ENCODE results near the gene MEGF6. TPM values are rescaled to one million over a fixed set of nuclear protein-coding genes. Genes with fewer than 3 reads are reported as not detected.

Gene MEGF6
- total RNA-seq, 2 donors from 2014 or later, result 22.4 to 24.9 TPM

DNA sequence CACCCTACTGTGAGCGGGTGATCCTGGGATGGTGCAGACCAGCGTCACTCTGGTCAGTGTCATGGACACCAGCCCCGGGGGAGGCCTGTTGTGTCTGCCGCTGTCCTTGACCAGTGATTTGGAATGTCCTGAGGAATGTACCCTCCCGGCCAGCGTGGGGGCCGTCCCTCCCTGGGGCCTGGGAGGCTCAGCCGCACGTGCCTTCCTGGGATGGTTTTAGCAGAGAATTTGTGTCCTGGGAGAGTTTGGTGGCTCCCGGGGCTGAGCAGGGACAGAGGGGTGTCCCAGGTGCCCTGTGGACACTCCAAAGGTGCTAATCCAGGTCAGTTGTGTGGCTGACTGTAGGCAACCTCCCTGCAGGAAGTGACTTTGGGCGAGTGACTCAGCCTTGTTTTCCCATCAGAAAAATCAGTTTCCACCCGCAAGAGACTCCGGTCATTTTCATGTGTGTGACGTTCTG is 150.6 kb downstream of the MEGF6 start:
- intact Hi-C loops (cut with DNase I), result no loop called here
- DNase-seq (peak in 3 of 4 donors; percentile 32 to 44 (median 33)), ATAC-seq (peak; percentile 54)
- Histone ChIP-seq H3K27ac (peak overlapping the region; percentile 36 to 83 (median 72)), H3K36me3 (replicated peaks in 1 of 2; ENCODE audit: insufficient read depth in 1 of 2, low read depth in 2 of 2) (no peaks in the 10 kb centered on the region), H3K9me3 (no peaks in the 10 kb centered on the region), H3K27me3 (no peaks in the 10 kb centered on the region), H3K4me3 (no peak overlapping the region), H3K4me1 (peaks cover 36% of the 10 kb centered on the region)
- TF ChIP-seq, protein P1, sequence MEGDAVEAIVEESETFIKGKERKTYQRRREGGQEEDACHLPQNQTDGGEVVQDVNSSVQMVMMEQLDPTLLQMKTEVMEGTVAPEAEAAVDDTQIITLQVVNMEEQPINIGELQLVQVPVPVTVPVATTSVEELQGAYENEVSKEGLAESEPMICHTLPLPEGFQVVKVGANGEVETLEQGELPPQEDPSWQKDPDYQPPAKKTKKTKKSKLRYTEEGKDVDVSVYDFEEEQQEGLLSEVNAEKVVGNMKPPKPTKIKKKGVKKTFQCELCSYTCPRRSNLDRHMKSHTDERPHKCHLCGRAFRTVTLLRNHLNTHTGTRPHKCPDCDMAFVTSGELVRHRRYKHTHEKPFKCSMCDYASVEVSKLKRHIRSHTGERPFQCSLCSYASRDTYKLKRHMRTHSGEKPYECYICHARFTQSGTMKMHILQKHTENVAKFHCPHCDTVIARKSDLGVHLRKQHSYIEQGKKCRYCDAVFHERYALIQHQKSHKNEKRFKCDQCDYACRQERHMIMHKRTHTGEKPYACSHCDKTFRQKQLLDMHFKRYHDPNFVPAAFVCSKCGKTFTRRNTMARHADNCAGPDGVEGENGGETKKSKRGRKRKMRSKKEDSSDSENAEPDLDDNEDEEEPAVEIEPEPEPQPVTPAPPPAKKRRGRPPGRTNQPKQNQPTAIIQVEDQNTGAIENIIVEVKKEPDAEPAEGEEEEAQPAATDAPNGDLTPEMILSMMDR (IDR thresholded peaks at IDR 0.05), result no peak
- TF ChIP-seq POLR2A (IDR thresholded peaks at IDR 0.05), result no peak
- WGBS, 2 donors, result 56 to 59% methylated on average over 7 to 14 of the region's 14 CpGs

- 44 to 74% methylated on average over 13 to 23 of the region's 23 CpGs for WGBS, 2 donors
- Histone ChIP-seq H3K36me3 (replicated peaks in 1 of 2; ENCODE audit: insufficient read depth in 1 of 2, low read depth in 2 of 2) (no peaks in the 10 kb centered on the region), H3K27me3 (no peaks in the 10 kb centered on the region), H3K4me1 (peaks cover 42% of the 10 kb centered on the region), H3K27ac (peak overlapping the region; percentile 36 to 83 (median 72)), H3K9me3 (no peaks in the 10 kb centered on the region), H3K4me3 (no peak overlapping the region)
- ATAC-seq (peak; percentile 71), DNase-seq (peak; percentile 58 to 81 (median 74))
- intact Hi-C loops (cut with DNase I), result no loop called here
- TF ChIP-seq POLR2A (IDR thresholded peaks at IDR 0.05), result peak in 1 of 3 donors; percentile 12
- TF ChIP-seq, protein P1 (IDR thresholded peaks at IDR 0.05), result no peak
These were observed 151.2 kb downstream of the MEGF6 start for GRCh38 chr1:3459940-3460671.

- intact Hi-C loops (cut with DNase I), result no loop called here
- Histone ChIP-seq H3K4me1 (peaks cover 44% of the 10 kb centered on the region), H3K27ac (peak overlapping the region in 3 of 4 donors; percentile 70 to 83 (median 74)), H3K4me3 (no peak overlapping the region), H3K36me3 (replicated peaks in 1 of 2; ENCODE audit: insufficient read depth in 1 of 2, low read depth in 2 of 2) (no peaks in the 10 kb centered on the region), H3K27me3 (no peaks in the 10 kb centered on the region), H3K9me3 (no peaks in the 10 kb centered on the region)
- 75 to 80% methylated on average over 24 of the region's 24 CpGs for WGBS, 2 donors
- TF ChIP-seq, protein P1 (IDR thresholded peaks at IDR 0.05), result no peak
- no peak for TF ChIP-seq POLR2A (IDR thresholded peaks at IDR 0.05)
- ATAC-seq (no peak), DNase-seq (no peak)
These were observed 152.0 kb downstream of the MEGF6 start for GRCh38 chr1:3459051-3459908.

- DNase-seq (no peak), ATAC-seq (no peak)
- Histone ChIP-seq H3K27me3 (no peaks in the 10 kb centered on the region), H3K4me1 (peaks cover 54% of the 10 kb centered on the region), H3K9me3 (no peaks in the 10 kb centered on the region), H3K36me3 (replicated peaks in 1 of 2; ENCODE audit: insufficient read depth in 1 of 2, low read depth in 2 of 2) (no peaks in the 10 kb centered on the region), H3K27ac (peak overlapping the region in 2 of 4 donors; percentile 30 to 83), H3K4me3 (no peak overlapping the region)
- 64 to 84% methylated on average over 8 to 18 of the region's 18 CpGs for WGBS, 2 donors
- no peak for TF ChIP-seq POLR2A (IDR thresholded peaks at IDR 0.05)
- TF ChIP-seq, protein P1 (IDR thresholded peaks at IDR 0.05), result no peak
- intact Hi-C loops (cut with DNase I), result no loop called here
These were observed 153.1 kb downstream of the MEGF6 start for GRCh38 chr1:3457910-3458883.

All from body of pancreas (tissue), 4 donors.